GM18909 (cell line): ENCODE results near the gene B4GALNT4.

Experiments used
- ATAC-seq: cut with Tn5 transposase; IDR thresholded peaks from one replicate; pipeline ENCODE4 v1.9.1; 2021; ENCODE audit warnings: mild to moderate bottlenecking; ENCODE audit not compliant: unreplicated experiment, poor library complexity

Gene B4GALNT4

DNA sequence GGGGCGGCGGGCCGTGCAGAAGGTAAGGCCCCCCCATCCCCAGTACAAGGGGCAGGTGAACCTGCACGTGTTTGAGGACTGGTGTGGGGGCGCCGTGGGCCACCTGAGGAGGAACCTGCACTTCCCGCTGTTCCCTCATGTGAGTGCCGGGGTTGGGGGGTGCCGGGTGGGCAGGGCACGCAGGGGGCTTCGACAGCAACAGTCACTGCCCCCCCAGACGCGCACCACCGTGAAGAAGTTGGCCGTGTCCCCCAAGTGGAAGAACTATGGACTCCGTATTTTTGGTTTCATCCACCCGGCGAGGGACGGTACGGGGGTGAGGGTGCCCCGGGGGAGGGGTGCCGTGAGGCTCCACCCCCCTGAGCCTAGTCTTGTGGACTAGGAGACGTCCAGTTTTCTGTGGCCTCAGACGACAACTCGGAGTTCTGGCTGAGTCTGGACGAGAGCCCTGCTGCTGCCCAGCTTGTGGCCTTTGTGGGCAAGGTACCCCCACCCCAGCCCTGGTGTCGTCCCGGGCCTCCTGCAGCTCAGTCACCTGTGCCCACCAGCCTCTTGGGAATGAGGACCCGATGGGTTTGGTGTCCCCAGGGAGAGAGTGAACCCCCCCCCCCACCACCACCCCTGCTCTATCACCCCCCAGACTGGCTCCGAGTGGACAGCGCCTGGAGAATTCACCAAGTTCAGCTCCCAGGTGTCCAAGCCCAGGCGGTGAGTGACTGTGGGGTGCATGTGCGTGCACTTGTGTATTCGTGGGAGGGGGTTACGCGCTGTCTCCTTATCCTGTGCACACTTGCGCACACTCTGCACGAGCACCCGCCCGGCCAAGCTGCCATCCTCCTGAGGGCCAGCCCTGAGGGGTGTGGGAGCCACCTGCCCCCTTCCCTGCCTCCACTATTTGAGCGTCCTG is 3.8 kb downstream of the B4GALNT4 start:
- no peak for ATAC-seq

DNA sequence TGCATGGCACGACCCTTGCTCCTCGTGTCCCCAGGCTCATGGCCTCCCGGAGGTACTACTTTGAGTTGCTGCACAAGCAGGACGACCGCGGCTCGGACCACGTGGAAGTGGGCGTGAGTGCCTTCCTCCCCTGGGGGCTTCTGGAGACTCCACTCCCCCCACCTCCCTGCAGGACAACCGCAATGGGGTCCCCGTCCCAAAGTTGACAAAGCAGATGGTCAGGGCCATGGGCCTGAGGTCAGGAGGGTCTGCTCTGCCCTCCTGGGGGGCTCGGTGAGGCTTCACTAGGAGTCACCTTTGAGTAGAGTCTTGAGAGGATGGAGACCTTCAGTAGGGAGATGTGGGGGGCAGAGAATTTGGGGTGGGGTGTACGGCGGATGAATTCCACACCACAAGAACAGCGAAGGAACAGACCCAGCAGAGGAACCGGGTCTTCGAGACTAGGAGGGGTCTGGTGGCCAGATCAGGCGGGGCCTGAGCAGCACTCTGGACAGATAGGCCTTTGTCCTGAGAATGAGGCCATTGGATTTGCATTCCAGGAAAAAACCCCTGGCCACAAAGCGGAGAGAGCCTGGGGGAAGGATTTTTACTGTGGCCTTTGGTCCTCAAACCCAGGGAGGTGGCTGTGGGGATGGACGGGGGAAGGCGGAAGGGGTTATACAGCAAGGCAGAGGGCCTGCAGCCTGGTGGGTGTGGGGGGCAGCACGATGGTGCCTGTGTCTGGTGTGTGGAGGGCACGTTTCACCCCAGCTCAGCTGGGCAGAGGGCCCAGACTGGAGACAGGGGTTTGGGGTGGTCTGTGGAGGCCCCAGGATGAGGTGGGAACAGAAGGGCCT is 4.6 kb downstream of the B4GALNT4 start:
- ATAC-seq: no peak

DNA sequence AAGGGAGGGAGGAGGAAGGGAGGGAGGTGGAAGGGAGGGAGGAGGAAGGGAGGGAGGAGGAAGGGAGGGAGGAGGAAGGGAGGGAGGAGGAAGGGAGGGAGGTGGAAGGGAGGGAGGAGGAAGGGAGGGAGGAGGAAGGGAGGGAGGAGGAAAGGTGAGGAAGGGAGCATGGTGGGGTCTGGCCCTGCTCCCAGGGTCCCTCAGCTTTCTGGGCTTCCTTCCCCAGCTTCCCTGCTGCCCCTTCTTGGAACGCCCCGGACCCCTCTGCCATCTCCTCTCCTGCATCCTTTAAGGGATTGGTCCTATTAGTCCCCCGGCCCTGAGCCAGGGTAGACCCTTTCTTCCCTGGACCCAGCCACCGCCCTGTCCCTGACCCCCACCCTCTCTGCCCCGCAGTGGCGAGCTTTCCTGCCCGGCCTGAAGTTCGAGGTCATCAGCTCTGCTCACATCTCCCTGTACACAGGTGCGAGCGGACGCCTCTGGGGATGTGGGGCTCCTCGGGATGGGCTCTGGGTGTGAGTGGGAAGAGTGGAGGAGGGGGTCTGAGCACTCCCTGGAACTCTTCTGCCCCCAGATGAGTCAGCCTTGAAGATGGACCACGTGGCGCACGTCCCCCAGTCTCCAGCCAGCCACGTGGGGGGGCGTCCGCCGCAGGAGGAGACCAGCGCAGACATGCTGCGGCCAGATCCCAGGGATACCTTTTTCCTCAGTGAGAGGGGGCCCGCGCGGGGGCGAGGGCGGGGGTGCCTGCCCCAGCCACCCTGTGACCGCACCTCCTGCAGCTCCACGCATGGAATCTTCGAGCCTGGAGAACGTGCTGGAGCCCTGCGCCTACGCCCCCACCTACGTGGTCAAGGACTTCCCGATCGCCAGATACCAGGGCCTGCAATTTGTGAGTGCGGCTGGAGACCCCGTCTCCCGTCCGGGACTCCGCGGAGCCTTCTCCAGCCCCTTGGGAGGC is 6.0 kb downstream of the B4GALNT4 start:
- no peak for ATAC-seq

DNA sequence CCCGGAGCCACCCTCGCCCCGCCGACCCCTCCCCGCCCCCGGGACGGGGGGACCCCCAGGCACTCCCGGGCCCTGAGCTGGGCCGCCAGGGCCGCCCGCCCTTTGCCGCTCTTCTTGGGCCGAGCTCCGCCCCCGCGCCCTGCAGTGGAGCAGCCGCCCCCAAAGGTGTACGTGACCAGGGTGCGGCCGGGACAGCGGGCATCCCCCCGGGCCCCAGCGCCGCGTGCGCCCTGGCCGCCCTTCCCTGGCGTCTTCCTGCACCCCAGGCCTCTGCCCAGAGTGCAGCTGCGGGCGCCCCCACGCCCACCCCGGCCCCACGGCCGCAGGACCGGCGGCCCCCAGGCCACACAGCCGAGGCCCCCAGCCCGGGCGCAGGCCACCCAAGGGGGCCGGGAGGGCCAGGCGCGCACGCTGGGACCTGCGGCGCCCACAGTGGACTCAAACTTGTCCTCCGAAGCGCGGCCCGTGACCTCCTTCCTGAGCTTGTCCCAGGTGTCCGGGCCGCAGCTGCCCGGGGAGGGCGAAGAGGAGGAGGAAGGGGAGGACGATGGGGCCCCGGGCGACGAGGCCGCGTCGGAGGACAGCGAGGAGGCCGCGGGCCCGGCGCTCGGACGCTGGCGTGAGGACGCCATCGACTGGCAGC is 7.4 kb downstream of the B4GALNT4 start:
- no peak for ATAC-seq

DNA sequence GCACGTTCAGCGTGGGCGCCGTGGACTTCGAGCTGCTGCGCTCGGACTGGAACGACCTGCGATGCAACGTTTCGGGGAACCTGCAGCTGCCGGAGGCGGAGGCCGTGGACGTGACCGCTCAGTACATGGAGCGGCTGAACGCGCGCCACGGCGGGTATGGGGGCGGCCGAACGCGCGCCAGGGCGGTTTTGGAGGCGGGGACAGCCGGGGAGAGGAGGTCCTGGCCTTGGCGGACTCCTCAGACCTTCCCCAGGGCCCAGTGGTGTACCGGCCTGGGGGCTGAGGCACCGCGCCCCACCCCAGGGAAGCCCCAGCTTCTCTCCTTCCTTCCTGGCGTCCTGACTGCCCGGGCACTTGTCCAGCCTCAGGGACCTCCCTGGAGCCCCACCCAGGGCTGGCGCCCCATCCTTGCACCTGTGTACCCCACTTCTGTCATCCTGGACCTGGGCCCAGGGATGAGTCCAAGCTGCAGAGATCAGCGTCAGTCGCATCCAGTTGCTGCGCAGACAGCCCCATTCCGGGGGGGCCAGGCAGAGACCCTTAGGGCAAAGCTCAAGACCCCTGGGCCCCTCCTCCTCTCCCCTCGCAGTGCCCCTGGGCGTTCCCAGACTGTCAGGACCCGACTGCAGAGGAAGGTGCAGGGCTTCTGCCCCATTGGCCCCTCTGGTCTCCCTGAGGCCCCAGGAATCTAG is 8.0 kb downstream of the B4GALNT4 start:
- ATAC-seq: no peak

DNA sequence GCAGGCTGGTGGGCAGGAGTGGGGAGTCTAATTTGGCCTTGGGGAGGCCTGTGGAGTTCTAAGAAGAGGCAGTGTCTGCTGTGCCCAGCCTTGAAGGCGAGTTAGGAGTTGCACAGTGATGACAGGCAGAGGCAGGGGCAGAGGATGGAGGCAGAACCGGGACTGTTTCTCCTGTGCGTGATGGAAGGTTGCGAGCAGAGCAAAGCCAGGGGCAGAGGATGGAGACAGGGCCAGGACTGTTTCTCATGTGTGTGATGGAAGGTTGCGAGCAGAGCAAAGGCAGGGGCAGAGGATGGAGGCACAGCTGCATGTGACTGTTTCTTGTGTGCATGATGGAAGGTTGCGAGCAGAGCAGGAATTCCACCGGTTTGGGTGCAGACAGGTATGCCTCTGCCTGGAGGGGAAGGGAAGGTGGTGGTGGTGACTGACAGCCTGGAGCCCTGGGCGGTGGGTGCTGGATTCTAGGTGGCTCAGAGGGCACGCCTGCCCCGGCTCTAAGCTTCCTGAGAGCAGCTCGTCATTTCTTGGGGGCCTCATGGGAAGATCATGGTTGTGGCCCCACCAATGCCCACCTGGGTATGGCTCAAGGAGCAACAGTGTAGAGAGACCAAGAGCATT is 8.7 kb downstream of the B4GALNT4 start:
- ATAC-seq: no peak

DNA sequence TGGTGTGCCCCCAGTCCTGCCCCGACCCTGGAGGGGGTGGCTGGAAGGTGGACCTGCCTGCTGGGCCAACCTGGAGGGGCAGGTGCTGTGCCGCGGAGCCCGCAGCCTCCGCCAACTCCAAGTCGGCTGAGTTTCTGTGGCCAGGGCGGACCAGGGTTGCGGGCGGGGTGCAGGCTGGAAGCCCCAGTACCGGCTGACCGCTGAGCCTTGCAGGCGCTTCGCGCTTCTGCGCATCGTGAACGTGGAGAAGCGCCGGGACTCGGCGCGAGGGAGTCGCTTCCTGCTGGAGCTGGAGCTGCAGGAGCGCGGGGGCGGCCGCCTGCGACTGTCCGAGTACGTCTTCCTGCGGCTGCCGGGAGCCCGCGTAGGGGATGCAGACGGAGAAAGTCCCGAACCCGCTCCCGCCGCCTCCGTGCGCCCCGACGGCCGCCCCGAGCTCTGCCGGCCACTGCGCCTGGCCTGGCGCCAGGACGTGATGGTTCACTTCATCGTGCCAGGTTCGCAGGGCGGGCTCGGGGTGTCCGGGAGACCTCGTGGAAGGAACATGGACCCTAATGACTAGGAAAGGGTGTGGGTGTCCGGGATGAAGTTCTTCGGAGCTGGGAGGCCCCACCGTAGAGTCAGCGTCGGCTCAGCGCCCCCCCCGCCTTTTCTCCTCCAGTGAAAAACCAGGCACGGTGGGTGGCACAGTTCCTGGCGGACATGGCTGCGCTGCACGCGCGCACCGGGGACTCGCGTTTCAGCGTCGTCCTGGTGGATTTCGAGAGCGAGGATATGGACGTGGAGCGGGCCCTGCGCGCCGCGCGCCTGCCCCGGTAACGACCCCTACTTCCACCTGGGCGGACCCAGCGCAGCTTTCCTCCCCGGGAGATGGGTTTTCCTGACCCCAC is 10.2 kb downstream of the B4GALNT4 start:
- ATAC-seq: no peak

DNA sequence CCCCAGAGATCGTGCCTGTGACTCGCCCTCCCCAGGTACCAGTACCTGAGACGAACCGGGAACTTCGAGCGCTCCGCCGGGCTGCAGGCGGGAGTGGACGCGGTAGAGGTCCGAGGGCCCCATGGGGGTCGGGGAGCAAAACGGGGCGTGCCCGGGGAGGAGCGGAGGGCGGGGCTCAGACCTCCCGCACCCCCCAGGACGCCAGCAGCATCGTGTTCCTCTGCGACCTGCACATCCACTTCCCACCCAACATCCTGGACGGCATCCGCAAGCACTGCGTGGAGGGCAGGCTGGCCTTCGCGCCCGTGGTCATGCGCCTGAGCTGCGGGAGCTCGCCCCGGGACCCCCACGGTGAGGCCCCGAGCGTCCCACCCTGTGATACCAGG is 10.8 kb downstream of the B4GALNT4 start:
- no peak for ATAC-seq

DNA sequence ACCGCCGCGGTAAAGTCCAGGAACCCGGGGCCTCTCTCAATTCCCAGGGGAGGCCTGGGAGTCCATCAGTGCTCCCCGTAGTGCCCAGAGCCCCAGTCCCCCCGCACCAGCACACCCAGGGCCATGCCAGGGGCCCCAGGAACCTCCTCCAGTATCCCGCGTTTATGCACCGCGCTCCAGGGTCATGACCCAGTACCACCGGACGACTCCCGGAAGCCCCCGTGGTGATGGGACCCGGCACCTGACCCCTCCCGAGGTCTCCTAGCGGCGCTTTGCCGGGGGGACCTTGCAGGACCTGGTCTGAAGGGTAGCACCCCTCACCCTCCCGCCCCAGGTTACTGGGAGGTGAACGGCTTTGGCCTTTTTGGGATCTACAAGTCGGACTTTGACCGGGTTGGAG is 11.2 kb downstream of the B4GALNT4 start:
- no peak for ATAC-seq

DNA sequence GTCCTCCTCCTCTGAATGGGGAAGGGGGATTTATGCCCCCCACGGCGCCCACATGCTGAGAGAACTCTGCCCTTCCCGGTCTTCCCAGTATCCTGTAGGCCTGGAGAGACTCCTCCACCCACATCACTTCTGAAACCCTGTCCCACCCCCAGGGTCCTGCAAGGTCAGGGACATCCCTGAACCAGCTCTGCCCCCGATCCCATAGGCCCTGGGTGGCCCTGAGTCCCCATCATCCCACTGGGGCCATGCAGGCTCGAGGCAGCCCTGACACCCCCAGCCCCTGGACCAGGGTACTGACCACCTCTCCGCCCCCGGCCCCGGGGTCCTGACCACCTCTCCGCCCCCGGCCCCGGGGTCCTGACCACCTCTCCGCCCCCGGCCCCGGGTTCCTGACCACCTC is 11.7 kb downstream of the B4GALNT4 start:
- no peak for ATAC-seq

DNA sequence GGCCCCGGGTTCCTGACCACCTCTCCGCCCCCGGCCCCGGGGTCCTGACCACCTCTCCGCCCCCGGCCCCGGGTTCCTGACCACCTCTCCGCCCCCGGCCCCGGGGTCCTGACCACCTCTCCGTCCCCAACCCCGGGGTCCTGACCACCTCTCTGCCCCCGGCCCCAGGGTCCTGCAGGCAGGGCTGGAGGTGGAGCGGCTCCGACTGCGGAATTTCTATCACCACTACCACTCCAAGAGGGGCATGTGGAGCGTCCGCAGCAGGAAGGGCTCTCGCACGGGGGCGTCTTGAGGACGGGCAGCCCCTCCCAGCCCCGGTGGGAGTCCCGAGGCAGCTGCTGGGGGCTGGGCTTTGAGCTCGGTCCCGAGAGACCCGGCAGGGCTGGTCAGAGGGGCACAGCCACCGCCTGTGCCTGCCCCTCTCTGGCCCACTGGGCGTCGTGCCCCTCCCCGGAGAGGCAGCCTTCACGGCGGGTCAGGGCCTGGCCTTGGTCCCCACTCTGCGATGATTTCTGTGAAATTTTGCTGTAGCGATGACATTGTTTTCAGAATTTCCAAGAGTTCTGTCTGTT is 12.3 kb downstream of the B4GALNT4 start:
- ATAC-seq: no peak

DNA sequence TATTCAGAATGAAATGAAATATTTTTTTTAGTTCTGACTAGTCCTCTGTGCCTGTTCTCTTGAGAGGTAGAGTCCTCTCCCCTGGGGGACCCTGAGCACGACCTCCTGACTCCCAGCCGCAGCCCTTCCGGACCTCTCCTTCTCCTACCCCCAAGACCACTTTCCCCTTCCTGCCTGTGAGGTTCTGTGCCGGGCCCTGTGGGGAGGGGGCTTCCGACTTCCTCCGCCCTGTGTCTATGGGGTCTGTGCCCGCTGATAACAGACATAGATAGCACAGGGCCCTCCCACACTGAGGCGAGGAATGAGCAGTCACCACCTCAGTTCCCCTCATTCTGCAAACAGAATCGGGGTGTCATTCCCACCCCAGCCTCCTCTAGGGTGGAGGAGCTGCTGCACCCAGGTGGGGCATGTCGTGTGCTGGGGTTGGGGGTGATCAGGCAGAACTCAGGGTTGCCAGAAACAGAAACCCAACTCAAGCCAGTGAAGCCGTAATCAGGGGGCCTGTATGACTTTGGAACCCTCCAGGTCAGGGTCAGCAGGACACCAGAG is 12.9 kb downstream of the B4GALNT4 start:
- ATAC-seq: no peak

DNA sequence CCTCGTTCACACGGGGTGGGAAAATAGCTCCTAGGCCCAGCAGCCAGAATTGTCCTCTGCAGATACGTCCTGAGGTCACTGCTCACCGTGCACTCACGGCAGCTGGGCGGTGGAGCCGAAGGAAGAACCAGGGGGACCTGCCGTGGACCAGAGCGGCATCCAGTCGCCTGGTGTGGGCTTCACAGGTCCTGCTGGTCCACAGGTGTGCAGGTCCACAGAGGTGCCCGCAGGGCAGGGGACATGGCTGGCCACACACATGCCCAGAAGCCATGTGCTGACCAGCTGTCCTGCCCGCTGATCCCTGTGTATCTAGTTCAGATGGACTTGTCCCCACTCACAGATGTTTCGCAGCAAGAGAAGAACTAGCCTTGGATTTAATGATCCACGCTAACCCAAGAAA is 14.1 kb downstream of the B4GALNT4 start:
- ATAC-seq: no peak

DNA sequence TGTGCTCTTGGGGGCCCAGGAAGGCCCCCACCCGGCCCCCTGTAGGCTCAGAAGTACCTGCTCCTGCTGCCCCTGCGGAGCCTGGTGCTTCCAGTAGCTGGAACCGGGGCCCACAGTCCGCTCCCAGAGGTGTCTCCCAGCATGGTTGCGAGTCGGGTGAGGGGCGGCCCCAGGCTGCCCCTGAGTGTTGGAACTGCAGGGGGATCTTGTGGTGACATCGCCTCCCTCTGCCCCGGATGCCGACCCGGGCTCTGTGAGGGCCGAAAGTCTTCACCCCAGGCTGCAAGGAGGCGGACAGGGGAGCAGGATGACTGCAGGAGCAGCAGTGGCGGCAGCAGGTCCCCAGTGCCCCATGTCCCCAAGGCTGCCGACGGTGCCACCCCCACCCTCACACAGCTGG is 15.2 kb downstream of the B4GALNT4 start:
- ATAC-seq: no peak

DNA sequence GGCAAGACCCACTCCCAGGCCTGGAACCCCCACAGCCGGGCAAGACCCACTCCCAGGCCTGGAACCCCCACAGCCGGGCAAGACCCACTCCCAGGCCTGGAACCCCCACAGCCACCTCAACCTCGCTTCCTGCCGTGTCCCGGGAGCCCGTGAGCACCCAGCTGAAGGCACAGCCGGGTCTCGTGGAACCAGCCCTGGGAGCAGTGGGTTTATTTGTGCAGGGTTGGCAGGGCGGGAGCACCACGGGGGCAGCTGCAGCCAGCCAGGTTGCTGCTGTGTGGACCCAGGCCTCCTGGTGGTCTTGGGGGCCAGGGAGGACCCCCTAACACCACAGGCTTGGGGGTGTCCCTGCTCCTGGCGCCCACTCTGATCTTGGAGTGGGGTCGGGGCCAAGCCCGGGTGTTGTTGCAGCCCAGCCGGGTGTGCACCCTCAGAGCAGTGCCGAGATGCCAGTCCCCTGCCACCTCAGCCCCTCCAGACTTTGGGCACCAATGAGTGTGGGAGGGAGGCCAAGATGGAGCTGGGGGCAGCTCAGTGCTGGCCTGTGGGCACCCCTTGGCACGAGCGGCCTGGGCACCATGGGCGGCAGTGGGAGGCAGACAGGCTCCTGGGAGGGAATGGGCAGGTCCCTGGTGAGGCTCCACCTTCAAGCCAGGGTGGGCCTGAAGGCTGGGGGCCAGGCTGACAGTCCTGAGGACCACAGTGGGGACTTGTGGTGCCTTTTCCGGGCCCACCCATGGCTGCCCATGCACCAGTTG is 16.5 kb downstream of the B4GALNT4 start:
- ATAC-seq: no peak

DNA sequence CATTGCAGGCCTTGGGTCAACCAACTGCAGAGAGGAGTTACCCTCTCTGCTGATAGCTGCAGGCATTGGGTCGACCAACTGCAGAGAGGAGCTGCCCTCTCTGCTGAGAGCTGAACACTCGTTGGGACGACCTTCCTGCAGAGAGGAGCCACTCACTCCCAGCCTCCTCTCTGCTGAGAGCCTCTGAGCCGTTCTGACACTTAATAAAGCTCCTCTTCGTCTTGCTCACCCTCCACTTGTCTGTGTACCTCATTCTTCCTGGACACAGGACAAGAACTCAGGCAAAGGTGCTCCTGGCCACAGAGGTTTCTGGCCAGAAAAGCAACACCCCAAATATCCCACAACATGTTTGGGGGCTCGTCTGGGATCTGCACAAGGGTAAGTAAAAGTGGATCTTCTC is 17.2 kb downstream of the B4GALNT4 start:
- no peak for ATAC-seq
